ENCODE data around the gene OGFR.

DNA sequence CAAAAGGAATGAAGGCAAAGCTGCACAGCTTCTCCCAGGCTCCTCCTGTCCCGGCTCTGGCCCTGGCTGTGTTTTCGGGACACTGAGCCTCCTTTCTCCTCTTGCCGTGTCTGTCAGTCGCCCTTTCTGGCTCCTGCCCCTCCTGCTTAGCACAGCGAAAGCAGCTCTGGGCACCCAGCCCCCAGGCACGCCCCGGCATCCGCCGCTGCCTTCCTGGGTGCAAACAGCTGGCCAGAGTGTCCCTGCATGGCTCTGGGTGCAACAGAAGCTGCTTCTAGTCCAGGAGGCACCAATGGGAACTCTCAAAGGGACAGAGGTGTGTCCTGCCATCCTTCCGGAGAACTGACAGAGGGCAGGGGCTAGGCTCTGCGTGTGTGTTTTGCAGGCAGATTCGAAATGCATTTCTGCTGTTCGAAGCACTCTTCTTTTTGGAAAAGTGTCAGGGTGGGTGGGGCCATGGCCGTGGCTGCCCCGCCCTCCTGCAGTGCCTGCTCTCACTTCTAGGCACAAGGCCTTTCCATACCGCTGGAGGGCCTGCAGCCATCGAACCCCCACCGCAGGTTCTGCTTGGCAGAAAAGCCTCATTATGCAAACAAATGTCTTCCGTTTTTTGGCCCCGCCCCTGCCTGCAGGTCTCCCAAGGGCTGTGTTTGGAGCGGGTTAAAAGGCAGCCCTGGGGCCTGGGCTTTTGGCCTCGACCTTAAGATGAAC, 27.7 kb downstream of the OGFR start:
- TF ChIP-seq, protein P1, sequence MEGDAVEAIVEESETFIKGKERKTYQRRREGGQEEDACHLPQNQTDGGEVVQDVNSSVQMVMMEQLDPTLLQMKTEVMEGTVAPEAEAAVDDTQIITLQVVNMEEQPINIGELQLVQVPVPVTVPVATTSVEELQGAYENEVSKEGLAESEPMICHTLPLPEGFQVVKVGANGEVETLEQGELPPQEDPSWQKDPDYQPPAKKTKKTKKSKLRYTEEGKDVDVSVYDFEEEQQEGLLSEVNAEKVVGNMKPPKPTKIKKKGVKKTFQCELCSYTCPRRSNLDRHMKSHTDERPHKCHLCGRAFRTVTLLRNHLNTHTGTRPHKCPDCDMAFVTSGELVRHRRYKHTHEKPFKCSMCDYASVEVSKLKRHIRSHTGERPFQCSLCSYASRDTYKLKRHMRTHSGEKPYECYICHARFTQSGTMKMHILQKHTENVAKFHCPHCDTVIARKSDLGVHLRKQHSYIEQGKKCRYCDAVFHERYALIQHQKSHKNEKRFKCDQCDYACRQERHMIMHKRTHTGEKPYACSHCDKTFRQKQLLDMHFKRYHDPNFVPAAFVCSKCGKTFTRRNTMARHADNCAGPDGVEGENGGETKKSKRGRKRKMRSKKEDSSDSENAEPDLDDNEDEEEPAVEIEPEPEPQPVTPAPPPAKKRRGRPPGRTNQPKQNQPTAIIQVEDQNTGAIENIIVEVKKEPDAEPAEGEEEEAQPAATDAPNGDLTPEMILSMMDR (IDR thresholded peaks at IDR 0.05; ENCODE audit: insufficient read depth, low read depth, low read length) = no peak
- no peak for TF ChIP-seq EZH2 (IDR thresholded peaks at IDR 0.05; ENCODE audit: insufficient read depth, low read length)

Measured in astrocyte (in vitro differentiated cells and primary cell).